NB4 (cell line): ENCODE measurements around the gene POP4.

Experiments used
- POLR2A ChIP-seq: IDR thresholded peaks from 2 replicates; pipeline ENCODE4 v1.6.1; 2011; ENCODE audit warnings: mild to moderate bottlenecking; ENCODE audit not compliant: insufficient read length; ENCODE audit errors: extremely low read depth
- TF ChIP-seq, protein P1 (sequence below): IDR thresholded peaks from 2 replicates; pipeline ENCODE4 v1.6.1; 2011; ENCODE audit warnings: low read depth, low read length
- TF ChIP-seq, protein P2 (sequence below): IDR thresholded peaks from one replicate; pipeline ENCODE4 v1.5.1; 2012; ENCODE audit warnings: low read depth, low read length

DNA sequence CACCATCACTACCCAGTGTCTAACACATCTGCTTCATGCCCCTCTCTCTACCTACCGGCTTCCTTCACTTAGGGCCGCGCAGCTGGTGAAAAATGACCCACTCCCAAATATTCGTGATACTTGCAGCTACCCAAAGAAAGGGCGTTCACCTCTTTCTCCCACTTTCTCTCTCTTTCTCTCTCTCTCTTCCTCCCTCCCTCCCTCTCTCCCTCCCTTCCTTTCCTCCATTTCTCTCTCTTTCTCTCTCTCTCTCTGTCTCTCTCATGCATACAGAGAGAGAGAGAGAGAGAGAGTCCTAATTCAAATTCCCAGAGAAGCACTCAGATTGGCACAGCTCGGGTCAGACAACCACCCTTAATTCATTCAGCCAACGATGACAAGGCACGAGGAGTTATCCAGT is 27.7 kb upstream of the POP4 start:
- TF ChIP-seq, protein P1, sequence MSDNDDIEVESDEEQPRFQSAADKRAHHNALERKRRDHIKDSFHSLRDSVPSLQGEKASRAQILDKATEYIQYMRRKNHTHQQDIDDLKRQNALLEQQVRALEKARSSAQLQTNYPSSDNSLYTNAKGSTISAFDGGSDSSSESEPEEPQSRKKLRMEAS = no peak
- TF ChIP-seq, protein P2, sequence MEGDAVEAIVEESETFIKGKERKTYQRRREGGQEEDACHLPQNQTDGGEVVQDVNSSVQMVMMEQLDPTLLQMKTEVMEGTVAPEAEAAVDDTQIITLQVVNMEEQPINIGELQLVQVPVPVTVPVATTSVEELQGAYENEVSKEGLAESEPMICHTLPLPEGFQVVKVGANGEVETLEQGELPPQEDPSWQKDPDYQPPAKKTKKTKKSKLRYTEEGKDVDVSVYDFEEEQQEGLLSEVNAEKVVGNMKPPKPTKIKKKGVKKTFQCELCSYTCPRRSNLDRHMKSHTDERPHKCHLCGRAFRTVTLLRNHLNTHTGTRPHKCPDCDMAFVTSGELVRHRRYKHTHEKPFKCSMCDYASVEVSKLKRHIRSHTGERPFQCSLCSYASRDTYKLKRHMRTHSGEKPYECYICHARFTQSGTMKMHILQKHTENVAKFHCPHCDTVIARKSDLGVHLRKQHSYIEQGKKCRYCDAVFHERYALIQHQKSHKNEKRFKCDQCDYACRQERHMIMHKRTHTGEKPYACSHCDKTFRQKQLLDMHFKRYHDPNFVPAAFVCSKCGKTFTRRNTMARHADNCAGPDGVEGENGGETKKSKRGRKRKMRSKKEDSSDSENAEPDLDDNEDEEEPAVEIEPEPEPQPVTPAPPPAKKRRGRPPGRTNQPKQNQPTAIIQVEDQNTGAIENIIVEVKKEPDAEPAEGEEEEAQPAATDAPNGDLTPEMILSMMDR = no peak
- TF ChIP-seq POLR2A = no peak
